PFSK-1 (cell line): ENCODE data around the gene TMIE.

Source experiments
- POLR2AphosphoS5 ChIP-seq: IDR thresholded peaks from 2 replicates; pipeline ENCODE4 v1.6.1; 2012; ENCODE audit warnings: low read depth, mild to moderate bottlenecking, control low read depth, low read length, moderate library complexity
- TAF1 ChIP-seq: IDR thresholded peaks from 2 replicates; pipeline ENCODE4 v1.6.1; 2012; ENCODE audit warnings: low read length, control low read depth, borderline replicate concordance; ENCODE audit not compliant: insufficient read depth

DNA sequence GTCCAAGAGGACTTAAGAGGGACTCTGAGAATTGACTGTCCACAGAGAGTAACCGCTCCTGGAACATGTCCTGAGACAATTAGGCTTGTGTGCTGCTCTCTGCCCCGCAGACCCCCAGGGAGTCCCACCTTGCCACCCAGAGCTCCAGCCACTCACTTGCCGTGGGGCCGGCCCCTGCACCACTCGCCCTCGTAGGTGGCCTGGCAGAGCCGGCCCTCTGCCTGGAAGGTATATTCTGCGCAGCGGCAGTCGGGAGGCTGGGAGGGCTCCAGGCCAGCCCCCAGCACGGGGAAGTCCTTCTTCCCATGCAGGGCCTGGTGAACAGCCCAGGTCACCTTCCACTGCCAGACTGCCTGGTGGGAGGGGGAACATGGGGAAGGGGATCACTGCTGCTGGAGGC, 18.2 kb upstream of the TMIE start:
- no peak for TF ChIP-seq POLR2AphosphoS5
- no peak for TF ChIP-seq TAF1
